GM12878 (cell line): ENCODE data around the gene STX4.

Experiments
- ATF3 ChIP-seq: IDR thresholded peaks from 2 replicates; pipeline ENCODE4 v1.6.1; 2011; ENCODE audit warnings: low read depth, mild to moderate bottlenecking, low read length, moderate library complexity, borderline replicate concordance; ENCODE audit errors: extremely low read depth
- CTCF ChIP-seq, 3 experiments: IDR thresholded peaks in 2 of 3; conservative IDR thresholded peaks in 1 of 3; 2 replicates each; pipeline ENCODE4 v1.5.1; 2011; ENCODE audit warnings: low read depth in 3 of 3, low read length in 3 of 3, mild to moderate bottlenecking in 3 of 3, control low read depth in 2 of 3, moderate library complexity in 2 of 3, inconsistent platforms in 1 of 3, mixed read lengths in 1 of 3; ENCODE audit not compliant: control insufficient read depth in 2 of 3, insufficient read depth in 1 of 3; ENCODE audit errors: extremely low read depth in 1 of 3

GRCh38 chr16:31006589-31006988 lies 26.8 kb upstream of the STX4 start:
- no peak for TF ChIP-seq CTCF (IDR thresholded peaks at IDR 0.05 in 2 of 3, conservative IDR thresholded peaks at IDR 0.05 in 1 of 3; ENCODE audit: control insufficient read depth in 2 of 3, extremely low read depth in 1 of 3, insufficient read depth in 1 of 3, low read depth in 3 of 3, low read length in 3 of 3)
- TF ChIP-seq ATF3 = no peak
